ENCODE measurements around the gene GBP3.
A peak's percentile ranks its signal among the peaks of the same experiment; 100 is the strongest.

DNA sequence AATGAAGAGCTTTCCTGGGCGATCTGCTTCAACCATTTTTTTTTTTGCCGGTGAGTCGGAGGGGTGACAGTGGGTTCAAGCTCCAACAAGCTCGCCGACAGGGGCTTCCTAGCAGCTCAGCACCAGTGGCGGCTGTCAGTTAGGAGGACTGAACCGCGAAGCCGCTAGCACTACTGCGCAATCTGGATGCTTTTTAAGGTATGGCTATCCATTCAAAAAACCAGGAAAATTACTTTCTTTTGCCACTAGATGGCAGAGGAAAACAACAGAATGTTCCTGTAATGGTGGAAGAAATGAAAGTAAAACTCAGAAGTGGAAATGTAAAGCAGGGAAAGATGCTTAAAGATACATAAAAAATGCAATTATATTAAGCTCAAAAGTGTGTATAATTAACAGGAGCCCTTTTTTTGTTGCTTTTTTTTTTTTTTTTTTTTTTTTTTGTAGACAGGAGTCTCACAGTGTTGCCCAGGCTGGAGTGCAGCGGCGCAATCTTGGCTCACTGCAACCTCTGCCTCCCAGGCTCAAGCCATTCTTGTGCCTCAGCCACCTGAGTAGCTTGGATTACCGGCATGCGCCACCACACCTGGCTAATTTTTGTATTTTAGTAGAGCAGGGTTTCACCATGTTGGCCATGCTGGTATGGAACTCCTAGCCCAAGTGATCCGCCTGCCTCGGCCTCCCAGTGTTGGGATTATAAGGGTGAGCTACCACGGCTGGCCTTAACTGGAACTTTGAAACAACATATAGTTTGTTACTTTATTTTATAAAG is 38.7 kb downstream of the GBP3 start:
- TF ChIP-seq, protein P1, sequence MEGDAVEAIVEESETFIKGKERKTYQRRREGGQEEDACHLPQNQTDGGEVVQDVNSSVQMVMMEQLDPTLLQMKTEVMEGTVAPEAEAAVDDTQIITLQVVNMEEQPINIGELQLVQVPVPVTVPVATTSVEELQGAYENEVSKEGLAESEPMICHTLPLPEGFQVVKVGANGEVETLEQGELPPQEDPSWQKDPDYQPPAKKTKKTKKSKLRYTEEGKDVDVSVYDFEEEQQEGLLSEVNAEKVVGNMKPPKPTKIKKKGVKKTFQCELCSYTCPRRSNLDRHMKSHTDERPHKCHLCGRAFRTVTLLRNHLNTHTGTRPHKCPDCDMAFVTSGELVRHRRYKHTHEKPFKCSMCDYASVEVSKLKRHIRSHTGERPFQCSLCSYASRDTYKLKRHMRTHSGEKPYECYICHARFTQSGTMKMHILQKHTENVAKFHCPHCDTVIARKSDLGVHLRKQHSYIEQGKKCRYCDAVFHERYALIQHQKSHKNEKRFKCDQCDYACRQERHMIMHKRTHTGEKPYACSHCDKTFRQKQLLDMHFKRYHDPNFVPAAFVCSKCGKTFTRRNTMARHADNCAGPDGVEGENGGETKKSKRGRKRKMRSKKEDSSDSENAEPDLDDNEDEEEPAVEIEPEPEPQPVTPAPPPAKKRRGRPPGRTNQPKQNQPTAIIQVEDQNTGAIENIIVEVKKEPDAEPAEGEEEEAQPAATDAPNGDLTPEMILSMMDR (IDR thresholded peaks at IDR 0.05): peak; percentile 49 to 77 (median 66)
- no peak for TF ChIP-seq POLR2A (IDR thresholded peaks at IDR 0.05)
- no peak for TF ChIP-seq POLR2AphosphoS5 (IDR thresholded peaks at IDR 0.05)

Data from breast epithelium (tissue), 3 donors.